ENCODE data around the gene TMEM163.

TMEM163 gene

GRCh38 chr2:134700730-134701129 is 18.1 kb downstream of the TMEM163 start:
- H3K4me3 Mint-ChIP-seq: no peak overlapping the region
- H3K27ac Mint-ChIP-seq: no peak overlapping the region
- H3K36me3 Mint-ChIP-seq (ENCODE audit: low read depth): no peaks in the 10 kb centered on the region
- no peak for TF ChIP-seq CTCF (IDR thresholded peaks at IDR 0.05; ENCODE audit: unreplicated experiment in 3 of 3)
- no peaks in the 10 kb centered on the region for H3K4me1 Mint-ChIP-seq
- H3K27me3 Mint-ChIP-seq (ENCODE audit: low read depth): peaks cover 7% of the 10 kb centered on the region
- no peaks in the 10 kb centered on the region for H3K9me3 Mint-ChIP-seq

GRCh38 chr2:134694411-134694810 is 24.4 kb downstream of the TMEM163 start:
- Mint-ChIP-seq H3K27ac (no peak overlapping the region), H3K4me3 (no peak overlapping the region), H3K4me1 (no peaks in the 10 kb centered on the region), H3K36me3 (ENCODE audit: low read depth) (no peaks in the 10 kb centered on the region), H3K9me3 (no peaks in the 10 kb centered on the region), H3K27me3 (ENCODE audit: low read depth) (peaks cover under 1% of the 10 kb centered on the region)
- no peak for TF ChIP-seq CTCF (IDR thresholded peaks at IDR 0.05; ENCODE audit: unreplicated experiment in 3 of 3)

- Mint-ChIP-seq H3K27me3 (ENCODE audit: low read depth) (peaks cover 4% of the 10 kb centered on the region), H3K9me3 (no peaks in the 10 kb centered on the region), H3K4me1 (no peaks in the 10 kb centered on the region), H3K36me3 (ENCODE audit: low read depth) (no peaks in the 10 kb centered on the region), H3K4me3 (no peak overlapping the region), H3K27ac (no peak overlapping the region)
- TF ChIP-seq CTCF (IDR thresholded peaks at IDR 0.05; ENCODE audit: unreplicated experiment in 3 of 3): no peak
Observed at GRCh38 chr2:134693359-134694330, 25.2 kb downstream of the TMEM163 start.

GRCh38 chr2:134692499-134692898 is 26.3 kb downstream of the TMEM163 start:
- Mint-ChIP-seq H3K27ac (no peak overlapping the region), H3K27me3 (ENCODE audit: low read depth) (peaks cover 4% of the 10 kb centered on the region)

GRCh38 chr2:134690629-134691215 is 28.1 kb downstream of the TMEM163 start:
- Mint-ChIP-seq H3K4me3 (no peak overlapping the region), H3K4me1 (no peaks in the 10 kb centered on the region), H3K9me3 (no peaks in the 10 kb centered on the region), H3K27me3 (ENCODE audit: low read depth) (peaks cover 4% of the 10 kb centered on the region), H3K27ac (no peak overlapping the region), H3K36me3 (ENCODE audit: low read depth) (no peaks in the 10 kb centered on the region)
- TF ChIP-seq CTCF (IDR thresholded peaks at IDR 0.05; ENCODE audit: unreplicated experiment in 3 of 3): no peak

More at GRCh38 chr2:134692499-134692898, 26.3 kb downstream of the TMEM163 start:
- H3K36me3 Mint-ChIP-seq (ENCODE audit: low read depth): no peaks in the 10 kb centered on the region
- no peak for TF ChIP-seq CTCF (IDR thresholded peaks at IDR 0.05; ENCODE audit: unreplicated experiment in 3 of 3)
- no peaks in the 10 kb centered on the region for H3K9me3 Mint-ChIP-seq
- no peak overlapping the region for H3K4me3 Mint-ChIP-seq
- H3K4me1 Mint-ChIP-seq: no peaks in the 10 kb centered on the region

Data from nephron (organoid).